Loucy (cell line): ENCODE measurements around the gene VPS16.

ENCODE experiments used
- CTCF ChIP-seq: fragments of 200-600 bp; sonication (generic); conservative IDR thresholded peaks from 2 replicates; pipeline ENCODE4 v1.5.1; 2014; ENCODE audit warnings: mild to moderate bottlenecking, antibody characterized with exemption, low read length
- EZH2phosphoT487 ChIP-seq: fragments of 200-600 bp; IDR thresholded peaks from 2 replicates; pipeline ENCODE4 v1.6.1; 2018; ENCODE audit warnings: antibody characterized with exemption, mild to moderate bottlenecking, moderate library complexity, borderline replicate concordance

- TF ChIP-seq CTCF: no peak
- no peak for TF ChIP-seq EZH2phosphoT487
Observed at GRCh38 chr20:2866236-2866635, 25.7 kb downstream of the VPS16 start.
